AG20443 (cell line): ENCODE results near the gene C5orf34.
"Not testable (repeated sequence)": the region's sequence is repeated elsewhere in the genome, so short reads cannot be mapped to it uniquely, and the experiment has no call there.

Experiments
- DNase-seq: peaks from one replicate; pipeline ENCODE4 v3.0.0; 2012; ENCODE audit warnings: low spot score, mixed read lengths

Gene C5orf34, protein sequence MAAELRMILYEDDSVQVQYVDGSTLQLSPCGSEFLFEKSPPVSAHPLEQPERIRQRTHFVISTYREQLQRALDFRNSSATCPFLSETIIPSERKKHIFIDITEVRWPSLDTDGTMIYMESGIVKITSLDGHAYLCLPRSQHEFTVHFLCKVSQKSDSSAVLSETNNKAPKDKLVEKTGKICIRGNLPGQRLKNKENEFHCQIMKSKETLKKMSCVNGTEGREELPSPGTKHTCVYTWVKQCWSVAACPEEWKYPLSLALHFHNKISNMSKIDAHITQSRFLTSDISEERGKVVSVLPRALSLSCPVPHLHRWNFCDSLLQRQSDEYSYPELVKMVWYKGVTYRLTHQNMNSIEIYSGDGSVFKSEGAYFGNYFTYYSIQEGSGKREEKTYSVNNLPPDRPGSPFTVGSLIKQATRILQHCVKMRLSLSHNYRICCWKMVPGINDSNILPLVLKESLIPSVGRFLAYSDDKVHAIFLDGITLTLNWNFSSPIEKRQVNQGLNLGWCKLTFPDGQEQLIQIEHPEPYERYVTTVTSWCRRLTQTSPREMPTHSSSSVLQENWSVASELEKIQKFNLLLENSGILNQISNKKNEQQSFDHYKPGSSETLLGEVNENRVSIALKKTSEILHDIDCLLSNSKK

DNA sequence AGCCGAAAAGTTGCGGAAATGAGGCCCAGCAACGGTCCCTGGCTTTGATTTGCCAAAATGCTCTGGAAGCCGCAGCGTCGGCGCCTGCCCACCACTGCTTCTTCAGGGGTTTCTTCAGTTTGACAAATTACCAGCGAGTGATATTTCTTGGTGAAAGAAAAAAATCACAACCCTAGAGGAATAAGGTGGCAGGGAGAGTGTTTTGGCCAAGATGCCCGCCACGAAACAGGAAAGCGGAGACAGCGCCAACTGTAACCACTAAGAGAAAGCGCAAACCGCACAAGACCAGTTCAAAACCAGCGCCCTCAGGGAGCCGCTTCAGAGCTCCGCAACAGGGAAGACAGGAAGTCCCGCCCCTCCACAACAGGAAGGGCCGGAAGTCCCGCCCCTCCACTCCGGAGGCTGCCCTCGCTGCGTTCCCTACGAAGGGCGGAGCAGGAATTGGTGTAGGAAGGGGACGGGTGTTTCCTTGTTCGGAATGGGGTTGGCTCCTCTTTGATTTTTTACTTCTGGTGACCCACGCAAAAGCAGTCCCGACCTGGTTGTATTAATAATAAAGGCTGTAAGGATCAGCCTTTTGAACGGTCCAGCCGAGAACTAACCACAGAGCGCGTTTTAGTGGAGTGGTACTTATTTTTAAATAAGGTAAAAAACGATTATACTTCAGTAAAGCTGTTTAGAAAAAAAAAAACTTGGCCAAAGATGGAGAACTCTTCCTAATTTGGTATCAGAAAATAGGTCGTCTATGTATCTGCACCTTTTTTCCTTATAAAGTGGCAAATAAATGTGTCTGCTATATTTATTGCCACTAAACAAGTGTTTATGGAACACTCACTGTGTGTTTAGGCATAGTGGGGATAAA lies at the start of gene C5orf34:
Gene C5orf34, minus strand, starts transcription at position 333 of the 862 bp plus-strand sequence. CDS start 5,809 bp downstream, outside the sequence.
- peak; percentile 99 for DNase-seq

GRCh38 chr5:43564289-43564850 lies 49.4 kb upstream of the C5orf34 start:
- DNase-seq = no peak

DNA sequence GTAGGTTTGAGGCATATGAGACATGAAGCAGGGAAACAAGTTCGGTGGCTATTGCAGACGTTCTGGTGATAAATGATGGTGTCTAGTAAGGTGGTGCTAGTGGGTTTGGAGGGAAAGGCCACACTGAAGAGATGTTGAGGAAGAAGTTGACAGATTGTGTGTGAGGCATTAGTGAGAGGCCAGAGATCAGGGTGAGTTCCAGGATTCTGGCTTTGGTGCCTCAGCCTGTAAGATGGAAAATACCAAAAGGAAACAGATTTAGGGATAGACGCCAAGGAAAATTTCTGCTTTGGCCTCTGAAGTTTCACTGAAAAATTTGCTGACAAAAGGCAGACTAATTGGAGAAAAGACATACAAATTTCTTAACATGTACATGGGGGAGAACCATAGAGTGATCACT lies 48.4 kb upstream of the C5orf34 start:
- no peak for DNase-seq

GRCh38 chr5:43561356-43561755 lies 46.4 kb upstream of the C5orf34 start:
- no peak for DNase-seq

DNA sequence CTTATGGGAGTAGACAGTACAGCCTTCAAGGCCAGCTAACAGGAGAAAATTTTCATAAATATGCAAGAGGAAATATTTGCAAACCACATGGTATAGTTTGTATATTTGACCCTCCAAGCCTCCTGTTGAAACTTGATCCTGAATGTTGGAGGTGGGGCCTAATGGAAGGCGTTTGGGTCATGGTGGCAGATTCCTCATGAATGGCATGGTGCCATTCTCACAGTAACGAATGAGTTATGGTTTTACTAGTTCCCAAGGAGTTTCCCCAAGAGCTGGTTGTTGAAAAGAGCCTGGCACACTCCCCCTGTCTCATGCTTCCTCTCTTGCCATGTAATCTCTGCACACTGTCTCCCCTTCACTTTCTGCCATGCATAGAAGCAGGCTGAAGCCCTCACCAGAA lies 45.2 kb upstream of the C5orf34 start:
- DNase-seq = no peak

DNA sequence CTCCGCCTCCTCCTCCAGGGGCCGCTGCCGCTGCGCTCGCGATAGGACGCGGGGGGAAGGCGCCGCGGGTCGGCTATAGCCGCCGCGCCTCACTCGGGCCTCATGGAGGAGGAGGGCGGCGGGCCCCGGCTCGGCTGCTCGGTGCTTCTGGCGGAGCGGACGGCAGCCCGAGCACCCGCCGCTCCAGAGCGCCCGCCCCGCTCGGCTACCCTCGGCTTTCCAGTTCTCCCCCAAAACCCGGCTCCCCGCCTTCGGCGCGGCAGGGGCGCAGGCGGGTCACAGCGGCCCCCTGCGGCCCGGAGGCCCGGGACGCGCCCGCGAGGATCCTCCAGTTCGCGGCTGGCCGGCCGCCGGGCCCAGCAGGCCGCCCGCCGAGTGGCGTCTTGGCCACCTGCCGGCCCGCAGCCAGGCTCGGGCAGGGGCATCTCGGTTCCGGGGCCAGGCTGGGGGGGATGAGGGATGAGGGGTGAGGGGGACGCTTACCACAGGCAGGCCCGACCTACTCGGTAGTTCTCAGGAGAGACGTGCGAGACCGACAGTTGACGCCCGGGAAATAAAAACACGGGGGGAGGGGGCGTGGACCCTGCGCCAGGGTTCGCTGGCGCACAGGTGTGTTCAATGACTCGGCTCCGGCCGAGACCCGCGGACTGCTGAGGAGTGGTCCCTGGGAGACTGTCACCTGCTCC lies 42.1 kb upstream of the C5orf34 start, which contains the start of gene PAIP1:
Gene PAIP1, minus strand, starts transcription at position 221 of the 686 bp plus-strand sequence. CDS start 231 bp downstream, outside the sequence.
- DNase-seq = peak; percentile 95

- DNase-seq = not testable (repeated sequence)
These were observed 41.6 kb upstream of the C5orf34 start for GRCh38 chr5:43556607-43556856.

GRCh38 chr5:43555895-43556606 lies 41.1 kb upstream of the C5orf34 start:
- peak; percentile 78 for DNase-seq

- no peak for DNase-seq
These were observed 39.5 kb upstream of the C5orf34 start for GRCh38 chr5:43554497-43554896.

GRCh38 chr5:43553381-43553780 lies 38.4 kb upstream of the C5orf34 start:
- DNase-seq = no peak

DNA sequence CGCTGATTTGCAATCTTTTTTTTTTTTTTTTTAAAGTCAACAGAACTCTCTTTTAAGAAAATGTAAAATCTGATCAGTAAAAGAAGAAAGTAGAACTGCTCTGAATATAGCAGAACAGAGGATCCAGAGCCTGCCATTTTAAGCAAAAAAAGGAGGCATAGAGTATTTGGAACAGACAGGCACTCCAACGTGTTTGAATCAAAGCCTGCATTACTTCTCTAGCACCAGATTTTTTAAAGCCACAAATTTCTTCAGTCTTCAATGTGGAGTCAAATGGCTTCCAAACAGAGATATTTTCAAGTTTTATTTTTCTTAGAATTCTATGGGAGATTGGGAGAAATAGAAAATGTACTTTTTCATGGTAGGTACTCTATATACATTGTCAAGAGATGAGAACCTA lies 36.8 kb upstream of the C5orf34 start:
- no peak for DNase-seq

DNA sequence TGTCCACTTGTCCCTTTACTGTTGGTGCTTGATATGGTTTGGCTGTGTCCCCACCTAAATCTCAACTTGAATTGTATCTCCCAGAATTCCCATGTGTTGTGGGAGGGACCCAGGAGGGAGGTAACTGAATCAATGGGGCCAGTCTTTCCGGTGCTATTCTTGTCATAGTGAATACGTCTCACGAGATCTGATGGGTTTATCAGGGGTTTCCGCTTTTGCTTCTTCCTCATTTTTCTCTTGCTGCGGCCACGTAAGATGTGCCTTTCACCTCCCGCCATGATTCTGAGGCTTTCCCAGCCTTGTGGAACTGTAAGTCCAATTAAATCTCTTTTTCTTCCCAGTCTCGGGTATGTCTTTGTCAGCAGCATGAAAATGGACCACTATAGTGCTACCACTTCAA lies 34.3 kb upstream of the C5orf34 start:
- DNase-seq = not testable (repeated sequence)

DNA sequence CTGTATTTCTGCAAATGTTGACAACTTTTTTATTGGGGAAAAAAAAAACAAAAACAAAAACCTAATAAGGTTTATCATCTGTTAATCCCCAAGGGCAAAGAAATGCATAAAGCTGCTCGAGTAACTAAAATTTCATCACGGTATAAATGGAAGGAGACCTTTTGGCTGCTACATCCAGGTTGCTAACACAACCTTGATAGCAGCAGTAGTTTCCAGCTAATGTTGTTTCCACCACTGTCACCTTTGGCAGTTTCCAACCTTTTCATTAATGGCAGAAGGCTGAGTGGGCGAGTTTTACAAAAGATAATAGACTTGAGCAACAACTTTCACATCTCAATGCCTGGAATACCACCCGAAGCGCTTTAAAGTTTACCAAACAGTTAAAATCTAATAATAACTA lies 33.4 kb upstream of the C5orf34 start:
- DNase-seq = no peak

DNA sequence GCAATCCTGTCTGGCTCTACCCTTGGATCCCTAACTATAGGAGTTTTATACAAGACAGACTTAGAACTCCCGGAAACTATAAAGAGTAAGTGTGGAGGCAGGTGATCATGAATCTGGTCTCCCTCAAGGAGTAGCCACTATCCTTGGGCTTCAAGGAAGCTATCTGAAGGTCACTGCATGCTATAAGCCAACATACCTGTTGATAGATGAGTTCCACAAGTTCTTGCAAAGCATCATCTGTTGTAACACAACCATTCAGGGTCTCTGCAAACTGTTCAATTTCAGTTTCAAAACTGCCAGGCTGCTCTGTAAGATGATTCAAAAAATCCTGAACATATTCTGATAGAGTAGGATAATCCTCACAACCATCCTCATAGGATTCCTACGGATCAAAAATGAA lies 32.6 kb upstream of the C5orf34 start:
- no peak for DNase-seq

DNA sequence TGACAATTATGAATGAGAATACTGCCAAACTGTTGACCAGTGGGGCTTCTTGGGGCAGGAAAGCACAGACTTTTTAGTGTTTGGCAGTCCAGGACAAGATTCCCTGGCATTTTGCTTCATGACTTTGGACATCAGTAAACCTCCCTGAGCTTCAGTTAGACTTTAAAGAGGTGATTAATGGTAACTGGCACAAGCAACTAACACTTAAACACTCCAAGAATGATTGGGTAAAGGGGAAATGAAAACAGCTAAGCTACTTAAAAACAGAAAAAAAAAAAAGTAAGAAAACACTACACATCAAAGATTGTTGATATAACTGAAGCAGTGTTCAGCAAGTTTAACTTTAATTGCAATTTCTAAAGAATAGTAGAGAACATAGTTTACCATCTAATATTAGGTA lies 28.5 kb upstream of the C5orf34 start:
- no peak for DNase-seq

DNA sequence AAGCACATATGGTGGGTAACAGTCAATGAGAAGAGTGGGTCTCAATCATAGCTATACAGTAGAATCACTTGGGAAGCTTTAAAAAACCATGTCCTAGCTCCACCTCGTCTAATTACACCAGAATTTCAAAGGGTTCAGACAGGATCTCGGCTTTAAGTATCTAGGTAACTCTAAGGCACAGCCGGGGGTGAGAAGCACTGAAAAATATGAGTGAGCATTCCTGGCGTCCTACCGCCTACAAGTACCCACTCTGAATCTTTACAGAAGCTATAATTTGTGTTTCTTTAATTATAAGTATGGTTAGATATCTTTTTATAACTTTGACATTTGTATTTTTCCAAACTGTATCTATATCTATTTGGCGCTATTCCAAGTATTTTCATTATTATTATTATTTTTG lies 25.8 kb upstream of the C5orf34 start:
- no peak for DNase-seq

DNA sequence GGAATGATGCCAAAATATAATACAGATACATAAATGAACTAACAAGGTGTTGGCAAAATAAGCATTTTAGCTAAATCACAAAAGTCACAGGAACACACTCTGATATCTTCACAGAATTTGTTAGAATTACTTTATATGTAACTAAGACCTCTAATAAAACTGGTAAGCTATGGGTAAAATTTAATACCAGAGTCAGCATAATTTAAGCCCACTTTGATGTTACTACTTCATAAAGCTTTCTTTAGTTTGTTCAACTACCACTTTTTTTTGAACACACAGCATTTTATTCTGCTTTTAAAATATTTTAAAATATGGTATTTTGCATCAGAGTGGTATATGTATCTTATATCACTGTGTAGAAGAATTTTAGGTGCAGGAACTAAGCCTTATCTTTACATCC lies 22.0 kb upstream of the C5orf34 start:
- DNase-seq = no peak

DNA sequence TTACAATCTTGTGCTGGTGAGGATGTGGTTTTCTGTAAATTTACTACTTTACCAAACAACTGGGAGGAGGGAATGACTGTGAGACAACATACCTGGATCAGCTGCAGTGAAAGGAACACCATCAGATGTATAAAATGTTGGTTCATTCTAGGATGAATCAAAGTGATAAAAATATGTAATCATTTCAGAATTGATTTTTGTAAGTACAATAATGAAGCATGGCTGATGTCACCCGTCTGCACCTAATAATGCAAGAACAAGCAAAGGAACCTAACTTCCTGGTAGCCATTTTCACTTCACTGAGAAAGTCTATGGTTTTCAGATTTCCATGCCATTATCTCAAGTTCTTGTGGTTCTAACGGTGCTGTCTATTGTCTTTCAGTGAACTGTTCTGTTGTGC lies 18.7 kb upstream of the C5orf34 start:
- no peak for DNase-seq

GRCh38 chr5:43530648-43531047 lies 15.7 kb upstream of the C5orf34 start:
- DNase-seq = no peak

- DNase-seq = no peak
These were observed 8.7 kb upstream of the C5orf34 start for GRCh38 chr5:43523662-43524072.

DNA sequence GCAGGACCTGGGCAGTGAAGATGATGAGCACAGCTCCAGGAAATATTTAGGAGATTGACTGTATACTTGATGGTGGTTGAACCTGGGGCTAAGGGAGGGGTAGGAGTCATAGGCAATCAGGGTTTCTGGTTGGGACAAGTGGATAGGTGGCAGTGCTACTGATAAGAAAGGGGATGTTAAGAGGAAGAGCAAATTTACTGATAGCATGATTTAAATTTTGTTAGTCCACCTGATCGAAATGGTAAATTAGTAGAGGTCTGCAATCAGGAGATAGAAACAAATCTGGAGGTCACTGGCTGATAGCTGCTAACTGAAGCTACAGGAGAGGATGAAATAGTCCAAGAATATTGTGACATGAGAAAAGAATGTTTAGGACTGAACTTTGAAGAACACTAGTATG lies 5.7 kb upstream of the C5orf34 start:
- no peak for DNase-seq
